ENCODE data around the gene GMEB1.
"Not testable (repeated sequence)": the region's sequence is repeated elsewhere in the genome, so short reads cannot be mapped to it uniquely, and the experiment has no call there.

GMEB1 gene

DNA sequence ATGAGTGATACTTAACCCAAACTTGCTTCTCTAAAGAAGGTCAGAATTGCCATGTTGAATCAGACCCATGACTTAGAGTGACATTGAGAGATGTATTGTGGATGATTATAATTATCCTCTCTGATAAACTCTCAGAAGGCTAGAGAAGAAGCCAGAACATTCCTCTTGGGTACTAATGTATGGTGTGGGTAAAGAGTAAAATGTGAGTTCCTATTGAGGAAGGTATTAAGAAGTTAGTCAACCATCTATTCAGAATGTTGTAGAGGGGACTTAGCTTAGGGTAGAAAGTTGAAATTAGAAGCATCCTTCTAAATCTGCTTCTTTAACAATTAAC lies 7.3 kb downstream of the GMEB1 start:
- no peak for DNase-seq

DNA sequence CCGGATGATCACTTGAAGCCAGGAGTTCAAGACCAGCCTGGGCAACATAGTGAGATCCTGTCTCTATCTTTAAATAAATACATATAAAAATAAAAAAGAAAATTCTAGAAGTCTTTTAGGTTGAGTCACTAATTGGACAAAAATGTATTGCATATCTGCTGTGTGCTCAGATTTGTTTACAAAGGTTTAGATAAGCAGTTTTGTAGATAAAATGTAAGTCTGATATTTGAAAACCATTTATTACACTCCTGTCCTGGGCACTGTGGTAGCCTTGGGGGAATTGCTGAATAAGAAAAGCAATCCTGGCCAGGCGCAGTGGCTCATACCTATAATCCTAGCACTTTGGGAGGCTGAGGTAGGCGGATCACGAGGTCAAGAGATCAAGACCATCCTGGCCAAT lies 11.6 kb downstream of the GMEB1 start:
- DNase-seq = no peak

DNA sequence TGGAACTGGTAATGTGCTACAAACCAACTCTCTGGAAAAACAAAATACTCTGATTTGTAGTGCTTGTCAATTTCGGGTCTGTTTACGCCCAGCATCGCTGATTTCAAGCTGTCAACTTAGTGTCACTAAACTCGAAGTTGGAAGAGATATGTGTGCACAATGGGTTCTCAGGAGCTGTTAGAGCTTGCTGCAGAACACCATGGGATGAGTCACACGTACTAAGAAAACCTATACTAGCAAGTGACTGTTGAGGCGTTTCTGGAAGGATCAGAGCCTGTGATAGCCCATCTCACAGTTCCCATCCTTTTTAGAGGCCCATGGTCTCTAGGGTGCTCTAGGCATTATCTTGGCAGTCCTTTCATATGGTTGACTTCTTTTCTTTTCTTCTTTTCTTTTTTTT lies 14.3 kb downstream of the GMEB1 start:
- DNase-seq = no peak

- DNase-seq = no peak
Observed at GRCh38 chr1:28684937-28685336, 16.4 kb downstream of the GMEB1 start.

DNA sequence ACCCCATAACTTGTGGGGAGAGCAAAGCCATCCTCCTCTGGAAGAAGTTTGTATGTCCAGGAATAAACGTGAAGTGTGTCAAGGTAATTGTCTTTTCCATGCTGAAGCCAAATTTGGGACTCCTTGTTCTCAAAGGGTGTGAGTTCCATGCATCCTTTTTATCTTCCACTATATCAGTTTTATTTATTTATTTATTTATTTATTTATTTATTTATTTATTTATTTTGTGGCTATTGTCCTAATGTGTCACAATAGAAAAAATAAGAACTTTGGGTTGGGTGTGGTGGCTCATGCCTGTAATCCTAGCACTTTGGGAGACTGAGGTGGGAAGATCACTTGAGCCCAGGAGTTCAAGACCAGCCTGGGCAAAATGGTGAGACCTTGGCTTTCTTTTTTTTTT lies 23.0 kb downstream of the GMEB1 start:
- DNase-seq = not testable (repeated sequence)

GRCh38 chr1:28703629-28704028 lies 35.0 kb downstream of the GMEB1 start:
- no peak for DNase-seq

DNA sequence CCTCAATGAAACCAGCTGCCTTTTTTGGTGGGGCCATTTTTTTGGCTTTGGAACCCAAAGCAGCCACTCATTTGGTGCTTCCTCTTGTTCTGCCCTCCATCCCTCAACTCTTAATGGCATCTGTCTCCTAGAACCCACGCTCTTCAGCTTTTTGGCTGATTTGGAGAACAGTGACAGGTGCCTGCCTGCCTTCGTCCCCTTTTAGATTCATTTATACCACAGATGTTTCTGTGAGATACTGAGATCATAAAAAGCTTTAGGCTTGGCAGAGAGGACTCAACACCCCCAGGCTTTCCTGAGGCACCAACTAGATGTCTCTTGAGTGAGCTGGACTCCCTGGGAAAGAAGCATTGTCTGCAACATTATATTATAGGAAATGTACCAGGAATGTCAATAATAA lies 47.8 kb downstream of the GMEB1 start:
- DNase-seq = no peak

DNA sequence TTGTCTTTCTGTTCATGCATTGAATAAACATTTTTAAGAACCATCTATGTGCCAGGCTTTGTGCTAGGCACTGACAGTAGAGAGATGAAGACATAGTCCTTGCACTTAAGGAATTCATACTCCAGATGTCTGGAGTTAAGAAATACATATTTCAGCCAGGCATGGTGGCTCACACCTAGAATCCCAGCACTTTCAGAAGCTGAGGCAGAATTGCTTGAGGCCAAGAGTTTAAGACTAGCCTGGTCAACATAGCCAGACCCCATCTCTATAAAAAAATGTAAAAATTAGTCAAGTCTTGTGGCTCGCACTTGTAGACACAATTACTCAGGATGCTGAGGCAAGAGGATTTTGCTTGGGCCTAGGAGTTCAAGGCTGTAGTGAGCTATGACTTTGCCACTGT lies 49.6 kb downstream of the GMEB1 start:
- DNase-seq = no peak

DNA sequence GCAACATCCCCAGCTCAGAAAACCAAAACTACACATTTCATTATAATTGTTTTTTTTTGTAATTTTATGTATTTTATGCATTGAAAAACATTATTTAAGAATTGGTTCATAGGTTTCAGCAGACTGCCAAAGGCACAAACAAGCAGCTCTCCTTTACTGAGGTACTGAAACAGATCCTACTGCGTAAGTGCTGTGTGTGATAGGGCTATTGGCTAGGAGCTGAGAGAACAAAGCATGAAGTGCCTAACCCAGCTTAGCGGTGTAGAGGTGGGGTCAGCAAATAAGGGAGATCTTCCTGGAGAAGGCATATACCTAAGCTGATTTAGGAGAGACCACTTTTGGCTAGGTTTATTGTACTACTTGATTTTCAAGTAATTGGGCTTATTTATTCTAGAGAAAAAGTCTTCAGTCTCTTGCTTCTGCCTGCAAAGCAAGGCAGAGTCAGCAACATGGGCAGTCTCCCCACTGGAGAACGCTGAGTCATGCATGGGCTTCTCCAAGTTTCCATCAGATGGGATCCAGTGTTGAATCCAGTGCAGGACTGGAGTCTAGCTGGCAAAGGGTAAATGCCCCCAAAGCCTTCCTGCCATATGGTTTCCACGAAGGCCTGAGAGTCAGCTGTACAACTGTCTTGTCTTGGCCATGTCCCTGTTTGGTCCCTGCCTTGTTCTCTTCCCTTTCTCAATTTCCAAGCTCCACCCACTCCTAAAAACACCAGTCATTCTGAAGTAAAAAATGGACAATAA lies 50.2 kb downstream of the GMEB1 start:
- peak; percentile 33 for DNase-seq

DNA sequence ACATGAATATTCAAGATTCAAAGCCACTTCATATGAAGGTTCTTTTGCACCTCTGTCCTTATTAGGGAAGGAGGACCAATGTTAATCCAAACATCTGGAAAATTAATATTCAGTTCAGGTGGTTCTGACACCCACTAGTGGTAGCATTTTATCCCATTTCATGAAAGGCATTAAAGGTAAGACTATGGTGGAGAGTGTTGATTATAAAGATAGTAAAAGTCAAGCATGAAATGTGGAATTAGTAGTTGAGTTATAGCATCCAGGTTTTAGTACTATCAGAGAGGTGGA lies 50.7 kb downstream of the GMEB1 start:
- no peak for DNase-seq

DNA sequence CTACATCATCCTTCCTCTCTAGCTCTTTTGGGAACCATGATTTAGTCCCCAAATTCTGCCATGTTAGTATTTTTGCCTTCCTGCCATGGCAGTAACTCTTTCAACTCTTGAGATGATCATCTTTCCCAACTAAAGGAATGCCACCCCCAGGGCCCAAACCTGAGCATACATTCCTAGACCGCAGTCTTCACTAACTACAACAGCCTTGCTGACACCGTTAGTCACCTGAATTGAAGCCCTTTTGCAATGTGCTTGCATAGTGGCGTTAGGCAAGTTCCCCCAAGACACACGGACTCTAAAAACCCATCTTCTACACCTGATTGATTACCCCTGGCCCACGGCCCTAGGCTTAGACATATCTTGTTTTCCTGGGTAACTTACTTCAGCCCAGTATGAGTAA lies 51.8 kb downstream of the GMEB1 start:
- DNase-seq = no peak

- peak; percentile 25 for DNase-seq
Observed at GRCh38 chr1:28721927-28722326, 53.3 kb downstream of the GMEB1 start.

DNA sequence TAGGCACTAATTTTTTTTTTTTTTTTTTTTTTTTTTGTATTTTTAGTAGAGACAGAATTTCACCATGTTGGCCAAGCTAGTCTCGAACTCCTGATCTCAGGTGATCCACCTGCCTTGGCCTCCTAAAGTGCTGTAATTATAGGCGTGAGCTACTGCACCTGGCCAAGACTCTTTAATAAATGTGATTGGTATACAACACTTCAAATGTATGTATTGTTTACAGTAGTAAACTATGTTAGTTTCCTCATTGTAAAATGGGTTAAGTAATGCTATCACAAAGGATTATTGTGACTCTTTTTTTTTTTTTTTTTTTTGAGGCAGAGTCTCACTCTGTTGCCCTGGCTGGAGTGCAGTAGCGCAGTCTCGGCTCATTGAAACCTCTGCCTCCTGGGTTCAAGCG lies 56.8 kb downstream of the GMEB1 start:
- DNase-seq = not testable (repeated sequence)

- peak; percentile 14 for DNase-seq
Observed at GRCh38 chr1:28735961-28736449, 67.4 kb downstream of the GMEB1 start.

DNA sequence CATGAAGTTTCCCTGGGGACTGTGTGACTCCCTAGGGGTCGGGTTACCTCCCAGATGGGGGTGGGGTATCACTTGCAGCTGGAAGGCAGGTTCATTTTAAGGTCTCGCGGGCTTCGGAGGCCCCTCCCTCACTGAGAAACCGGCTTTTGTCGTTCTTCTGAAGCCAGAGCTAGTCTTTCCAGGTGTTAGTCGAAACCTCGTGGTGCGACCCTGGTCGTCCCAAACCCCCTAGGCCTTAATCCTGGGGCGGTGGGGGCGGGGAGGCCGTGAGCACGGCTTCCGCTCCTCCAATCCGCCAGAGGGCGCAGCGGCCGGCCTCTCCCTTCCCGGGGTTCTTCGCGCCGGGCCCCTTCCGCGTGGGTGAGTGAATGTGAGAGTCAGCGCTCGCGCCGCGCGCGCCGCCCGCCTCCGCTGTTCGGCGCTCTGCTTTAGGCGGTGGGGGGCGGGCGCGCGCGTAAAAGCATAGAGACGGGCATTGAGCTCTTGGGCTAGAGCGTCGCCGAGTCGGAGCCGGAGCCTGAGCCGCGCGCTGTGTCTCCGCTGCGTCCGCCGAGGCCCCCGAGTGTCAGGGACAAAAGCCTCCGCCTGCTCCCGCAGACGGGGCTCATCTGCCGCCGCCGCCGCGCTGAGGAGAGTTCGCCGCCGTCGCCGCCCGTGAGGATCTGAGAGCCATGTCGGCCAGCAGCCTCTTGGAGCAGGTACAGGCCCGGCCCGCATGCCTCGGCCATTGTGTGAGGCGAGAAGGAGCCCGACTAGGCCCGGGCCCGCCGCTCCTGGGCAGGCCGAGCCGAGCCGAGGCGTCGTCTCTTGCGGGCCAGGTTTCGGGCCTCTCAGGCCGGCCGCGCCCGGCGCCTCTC lies 68.1 kb downstream of the GMEB1 start, which contains the start of gene YTHDF2:
YTHDF2 (plus strand) TSS at position 491 of the 857 bp plus-strand sequence; CDS start at position 672, 181 bp downstream.
- peak; percentile 98 for DNase-seq

DNA sequence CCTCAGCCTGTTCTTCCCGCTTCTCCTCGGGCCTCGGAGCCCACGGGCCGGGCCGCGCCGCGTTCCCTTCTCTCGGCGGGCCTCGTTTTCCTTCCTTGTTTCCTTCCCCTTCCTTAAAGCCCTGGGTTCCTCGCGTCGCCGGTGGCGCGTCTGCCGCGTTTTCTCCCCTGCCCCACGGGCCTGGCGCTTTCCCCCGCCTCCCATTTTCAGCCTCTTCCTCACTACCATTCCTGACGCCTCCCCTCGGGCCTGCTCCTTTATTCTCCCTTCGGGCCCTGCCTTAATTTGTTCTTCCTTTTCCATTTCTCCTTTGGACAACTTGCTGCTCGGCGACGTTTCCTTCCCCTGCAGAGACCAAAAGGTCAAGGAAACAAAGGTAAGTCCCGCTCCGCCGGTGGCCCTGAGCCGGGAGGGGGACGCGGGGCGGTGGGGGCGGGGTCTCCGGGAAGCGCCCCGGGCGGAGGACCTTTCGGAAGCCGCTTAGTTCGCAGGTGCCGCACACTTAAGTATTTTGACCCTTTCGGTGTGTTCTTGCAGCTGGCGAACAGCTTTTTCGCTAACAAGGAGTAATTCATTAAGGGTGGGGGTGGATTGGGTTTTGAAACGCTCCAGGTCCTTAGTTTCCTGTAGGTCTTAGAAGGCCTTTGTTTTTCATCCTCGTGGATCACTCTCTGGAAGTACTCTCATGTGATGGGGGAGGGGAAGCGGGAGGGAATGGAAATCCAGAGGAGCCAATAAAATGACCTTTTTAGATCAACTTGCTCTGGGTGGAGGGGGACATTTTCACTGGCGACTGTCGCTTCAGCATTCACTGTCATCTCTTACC lies 68.9 kb downstream of the GMEB1 start:
- peak; percentile 40 for DNase-seq

- no peak for DNase-seq
Observed at GRCh38 chr1:28740118-28740517, 71.5 kb downstream of the GMEB1 start.

- no peak for DNase-seq
Observed at GRCh38 chr1:28744184-28744583, 75.6 kb downstream of the GMEB1 start.

GRCh38 chr1:28745653-28746173 lies 77.1 kb downstream of the GMEB1 start:
- DNase-seq = no peak

DNA sequence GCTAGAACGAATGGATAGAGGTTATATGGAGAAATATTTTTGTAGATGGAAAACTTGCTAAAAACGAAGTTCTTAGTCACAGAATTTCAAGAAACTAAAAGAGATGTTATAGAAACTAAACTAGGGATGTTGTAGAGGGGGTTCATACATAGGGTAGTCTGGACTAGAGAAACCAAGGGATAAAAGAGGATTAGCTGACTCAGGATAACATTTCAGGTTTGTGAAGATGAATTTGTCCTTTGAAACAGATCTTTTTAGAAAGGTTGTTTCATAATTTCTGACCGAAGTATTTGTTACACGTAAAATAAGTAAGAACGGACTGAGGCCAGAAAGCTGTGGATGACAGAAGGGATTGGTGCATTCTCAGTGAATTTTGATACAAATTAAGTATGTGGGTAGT lies 81.7 kb downstream of the GMEB1 start:
- DNase-seq = no peak

- DNase-seq = peak; percentile 22
Observed at GRCh38 chr1:28750771-28751294, 82.2 kb downstream of the GMEB1 start.

- DNase-seq = peak; percentile 72
Observed at GRCh38 chr1:28751315-28752060, 82.9 kb downstream of the GMEB1 start.

Measured in fibroblast of skin of right quadriceps (primary cell).